NCI-H1417 treated with DMSO at 0.1 percent for 48 hours (cell line): ENCODE data around the gene EIF5.

Experiments
- DNase-seq: peaks from one replicate; lab custom pipeline; 2025; lab: John Stamatoyannopoulos, UW

Gene EIF5

GRCh38 chr14:103333754-103334643 is at the start of gene EIF5:
TSS of gene EIF5 (plus strand) at chr14:103334237. CDS start at chr14:103335861, 1,624 bp downstream.
- peak; percentile 92 for DNase-seq

- DNase-seq = no peak
Measured at GRCh38 chr14:103284574-103285467, 49.2 kb upstream of the EIF5 start.

DNA sequence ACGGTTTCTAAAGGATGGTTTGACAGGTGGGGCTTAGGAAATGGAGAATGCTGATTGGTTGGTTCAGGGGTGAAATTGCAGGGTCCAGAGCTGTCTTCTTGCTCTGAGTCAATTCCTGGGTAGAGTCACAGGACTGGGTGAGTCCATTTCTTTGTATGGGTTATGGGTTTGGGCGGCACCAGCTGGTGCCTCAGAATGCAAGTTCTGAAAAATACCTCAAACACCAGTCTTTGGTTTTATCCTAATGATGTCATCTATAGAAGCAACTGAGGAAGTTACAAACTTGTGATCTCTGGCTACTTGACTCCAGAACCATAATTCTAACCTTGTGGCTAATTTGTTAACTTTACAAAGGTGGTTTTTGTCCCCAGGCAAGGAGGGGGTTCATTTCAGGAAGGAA is 47.6 kb upstream of the EIF5 start:
- DNase-seq = no peak

DNA sequence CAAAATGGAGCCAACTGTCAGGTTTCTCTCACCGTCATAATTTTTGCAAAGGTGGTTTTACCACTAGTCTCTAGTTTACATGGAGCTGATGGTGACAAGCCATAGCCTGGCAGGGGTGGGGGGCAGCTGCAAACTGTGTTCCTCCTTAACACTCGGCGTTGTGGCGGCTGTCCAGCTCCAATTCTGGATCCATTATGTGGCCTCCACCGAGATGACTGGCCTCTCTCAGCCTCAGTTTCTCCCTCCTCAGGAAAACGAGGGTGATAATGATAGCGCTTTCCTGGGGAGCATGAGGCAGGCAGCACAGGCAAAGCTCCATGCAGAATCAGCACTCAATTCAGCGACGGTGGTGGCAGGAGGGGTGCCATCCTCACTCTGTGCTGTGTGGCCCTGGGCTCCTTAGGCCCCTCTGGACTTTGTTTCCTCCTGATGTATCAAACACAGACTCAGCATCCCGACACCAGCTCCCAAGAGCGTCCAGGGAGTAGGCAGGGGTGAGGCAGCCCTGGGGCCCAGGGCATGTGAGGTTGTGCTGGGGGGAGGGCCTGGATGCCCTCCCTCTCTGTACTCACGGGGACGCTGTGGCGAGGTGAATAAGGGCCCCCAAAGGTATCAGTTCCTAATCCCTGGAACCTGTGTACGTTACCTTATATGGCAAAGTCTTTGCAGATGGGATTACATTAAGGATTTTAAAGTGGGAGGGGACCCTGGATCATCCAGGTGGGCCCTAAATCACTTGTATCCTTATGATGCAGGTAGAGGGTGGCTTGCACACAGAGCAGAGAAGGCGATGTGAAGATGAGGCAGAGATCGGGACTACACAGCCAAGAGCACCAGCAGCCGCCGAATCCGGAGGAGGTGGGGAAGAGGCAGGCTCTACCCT is 46.8 kb upstream of the EIF5 start:
- DNase-seq = no peak

DNA sequence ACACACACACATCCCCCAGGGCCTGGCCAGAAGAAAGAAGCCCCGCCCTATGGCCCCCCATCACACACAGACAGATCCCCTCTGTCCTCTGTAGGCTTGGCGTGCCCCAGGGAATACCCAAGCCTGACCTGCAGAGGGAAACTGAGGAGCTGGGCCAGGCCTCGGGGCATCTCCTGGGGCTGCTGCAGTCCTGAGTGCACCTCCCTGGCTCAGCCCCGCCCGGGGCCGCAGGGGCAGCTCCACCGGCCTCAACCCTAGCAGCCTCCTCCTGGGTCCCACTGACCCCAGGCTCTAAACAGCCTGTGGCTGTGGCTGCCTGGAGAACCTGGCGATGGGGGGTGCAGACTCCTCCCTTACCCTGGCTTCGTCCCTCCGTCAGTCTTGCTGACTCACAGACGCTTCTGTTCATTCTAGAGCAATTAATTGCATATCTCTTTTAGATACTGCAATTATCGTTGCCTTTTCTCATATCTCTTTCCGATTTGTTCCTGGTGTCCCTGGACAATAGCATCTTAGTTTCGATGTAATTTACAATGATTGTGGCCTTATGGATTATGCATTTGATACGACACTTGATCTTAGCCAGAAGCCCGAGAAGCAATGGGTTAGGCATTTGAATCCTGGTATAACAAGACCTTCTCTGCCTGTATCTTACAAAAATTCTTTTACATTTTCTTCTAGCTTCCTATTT is 45.8 kb upstream of the EIF5 start:
- no peak for DNase-seq

DNA sequence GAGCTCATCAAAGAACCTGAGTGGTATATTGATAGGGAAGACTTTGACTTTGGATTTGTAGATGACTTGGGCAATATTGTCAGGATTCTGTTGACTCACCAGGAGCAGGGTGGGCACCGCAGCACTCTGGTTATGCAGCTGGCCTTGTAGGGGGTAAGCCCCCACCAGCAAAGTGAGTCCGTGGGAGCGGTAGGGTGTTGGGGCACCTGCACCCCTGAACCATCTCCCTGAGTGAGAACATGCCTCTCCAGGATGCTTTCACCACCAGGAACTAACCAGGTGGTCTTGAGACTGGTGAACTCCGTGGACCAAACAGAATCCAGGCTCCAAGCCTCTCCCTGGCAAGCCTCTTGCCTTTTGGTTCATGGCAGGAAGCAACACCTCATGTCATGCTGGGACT is 44.0 kb upstream of the EIF5 start:
- DNase-seq = no peak

GRCh38 chr14:103290494-103290893 is 43.5 kb upstream of the EIF5 start:
- DNase-seq = no peak

- no peak for DNase-seq
Measured at GRCh38 chr14:103290961-103291360, 43.1 kb upstream of the EIF5 start.

DNA sequence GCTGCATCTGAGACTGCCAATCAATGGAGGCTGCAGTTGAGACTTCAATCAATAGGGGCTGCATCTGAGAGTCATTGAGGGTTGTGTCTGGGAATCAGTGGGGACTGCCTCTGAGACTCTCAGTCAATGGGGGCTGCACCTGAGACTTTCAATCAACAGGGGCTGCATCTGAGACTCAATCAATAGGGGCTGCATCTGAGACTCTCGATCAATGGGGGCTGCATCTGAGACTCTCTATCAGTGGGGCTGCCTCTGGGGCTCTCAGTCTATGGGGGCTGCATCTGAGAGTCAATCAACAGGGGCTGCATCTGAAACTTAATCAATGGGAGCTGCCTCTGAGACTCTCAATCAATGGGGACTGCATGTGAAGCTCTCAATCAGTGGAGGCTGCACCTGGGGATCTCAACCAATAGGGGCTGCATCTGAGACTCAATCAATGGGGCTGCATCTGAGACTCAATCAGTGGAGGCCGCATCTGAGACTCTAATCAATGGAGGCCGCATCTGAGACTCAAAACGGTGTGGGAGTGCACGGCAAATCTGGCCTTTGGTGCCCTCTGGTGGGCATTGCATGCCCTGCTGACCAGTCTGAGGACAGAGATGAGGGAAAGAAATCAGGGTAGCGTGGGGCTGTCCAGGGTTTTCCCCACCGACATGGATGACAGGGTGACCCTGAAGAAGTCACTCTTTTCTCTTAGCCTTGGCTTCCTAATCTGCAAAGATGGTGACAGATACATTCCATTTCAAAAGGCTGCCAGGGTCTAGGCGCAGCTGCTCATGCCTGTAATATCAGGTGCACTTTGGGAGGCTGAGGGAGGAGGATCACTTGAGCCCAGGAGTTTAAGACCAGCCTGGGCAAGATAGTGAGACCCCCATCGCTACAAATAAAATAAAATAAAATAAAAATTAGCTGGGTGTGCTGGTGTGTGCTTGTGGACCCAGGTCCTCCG is 41.3 kb upstream of the EIF5 start:
- DNase-seq = no peak

DNA sequence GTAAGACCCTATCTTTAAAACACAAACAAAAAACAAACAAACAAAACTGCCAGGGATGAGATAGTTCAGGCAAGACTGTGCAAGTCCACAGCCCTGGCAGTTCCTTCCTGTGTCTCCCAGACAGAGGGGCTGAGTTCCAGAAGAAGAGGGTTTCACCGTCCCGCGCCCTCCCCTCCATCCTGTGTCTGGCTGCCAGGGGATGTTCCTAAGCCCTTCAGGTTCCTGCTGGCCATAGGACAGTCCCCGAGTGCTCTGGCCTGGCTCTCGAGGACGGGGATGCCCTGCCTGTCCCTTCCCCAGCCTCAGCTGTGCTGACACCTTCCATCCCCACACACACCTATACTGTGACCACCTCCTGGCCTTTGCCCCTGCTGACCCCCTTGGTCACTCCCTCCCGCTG is 40.6 kb upstream of the EIF5 start:
- DNase-seq = no peak

DNA sequence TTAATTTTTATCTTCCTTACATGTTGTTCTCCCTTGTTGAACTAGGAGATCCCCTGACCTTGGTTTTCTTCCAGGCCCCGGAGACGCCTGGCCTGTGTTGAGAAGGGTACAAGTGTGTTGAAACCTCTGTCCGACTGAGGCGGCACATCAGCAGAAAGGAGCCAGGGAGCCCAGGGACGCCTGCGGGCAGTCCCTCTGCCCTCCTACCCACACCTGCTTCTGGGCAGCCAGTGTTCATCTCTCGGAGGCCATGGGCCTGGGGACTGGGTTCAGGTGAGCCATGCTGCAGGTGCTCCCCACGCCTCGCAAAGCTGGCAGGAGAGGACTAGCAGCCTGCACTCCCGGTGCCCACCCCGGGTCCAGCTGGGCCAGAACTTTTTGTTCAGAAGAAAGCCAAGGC is 39.9 kb upstream of the EIF5 start:
- no peak for DNase-seq

GRCh38 chr14:103296007-103296406 is 38.0 kb upstream of the EIF5 start:
- DNase-seq = no peak

DNA sequence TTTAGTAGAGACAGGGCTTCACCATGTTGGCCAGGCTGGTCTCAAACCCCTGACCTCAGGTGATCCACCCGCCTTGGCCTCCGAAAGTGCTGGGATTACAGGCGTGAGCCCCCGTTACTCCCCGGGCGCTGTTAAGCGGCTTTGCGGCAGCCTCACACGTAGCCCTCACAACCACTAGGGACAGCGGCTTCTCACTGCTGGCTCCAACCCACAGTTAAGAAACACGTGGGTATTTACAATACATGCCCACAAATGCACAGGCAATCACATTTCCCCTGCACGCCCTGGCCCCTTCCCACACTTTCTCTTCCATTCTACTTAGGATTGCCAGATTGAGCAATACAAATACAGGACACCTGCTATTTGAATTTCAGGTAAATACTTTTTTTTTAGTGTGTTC is 37.0 kb upstream of the EIF5 start:
- DNase-seq = no peak

GRCh38 chr14:103298620-103299019 is 35.4 kb upstream of the EIF5 start:
- DNase-seq = no peak

GRCh38 chr14:103301512-103302354 is 32.3 kb upstream of the EIF5 start:
- no peak for DNase-seq

GRCh38 chr14:103302966-103303365 is 31.1 kb upstream of the EIF5 start:
- DNase-seq = no peak

- no peak for DNase-seq
Measured at GRCh38 chr14:103304706-103305105, 29.3 kb upstream of the EIF5 start.

GRCh38 chr14:103308717-103309616 is 25.1 kb upstream of the EIF5 start:
- DNase-seq = no peak
